ENCODE results near the gene DNAJC10. TPM values are rescaled to one million over a fixed set of nuclear protein-coding genes. Genes with fewer than 3 reads are reported as not detected.

The DNAJC10 gene
- total RNA-seq, 1 donor from 2014 or later: 132 TPM

- no peaks in the 10 kb centered on the region for H3K4me1 Mint-ChIP-seq
- H3K36me3 Mint-ChIP-seq (ENCODE audit: low read depth): no peaks in the 10 kb centered on the region
- ChIA-PET POLR2A (no interaction called here), CTCF (no interaction called here)
- ATAC-seq (ENCODE audit: low read depth) (no peak), DNase-seq (no peak)
- H3K27me3 Mint-ChIP-seq: peaks cover 13% of the 10 kb centered on the region
- no peaks in the 10 kb centered on the region for H3K9me3 Mint-ChIP-seq
- H3K4me3 Mint-ChIP-seq: no peak overlapping the region
- no peak overlapping the region for H3K27ac Mint-ChIP-seq
- TF ChIP-seq, protein P1, sequence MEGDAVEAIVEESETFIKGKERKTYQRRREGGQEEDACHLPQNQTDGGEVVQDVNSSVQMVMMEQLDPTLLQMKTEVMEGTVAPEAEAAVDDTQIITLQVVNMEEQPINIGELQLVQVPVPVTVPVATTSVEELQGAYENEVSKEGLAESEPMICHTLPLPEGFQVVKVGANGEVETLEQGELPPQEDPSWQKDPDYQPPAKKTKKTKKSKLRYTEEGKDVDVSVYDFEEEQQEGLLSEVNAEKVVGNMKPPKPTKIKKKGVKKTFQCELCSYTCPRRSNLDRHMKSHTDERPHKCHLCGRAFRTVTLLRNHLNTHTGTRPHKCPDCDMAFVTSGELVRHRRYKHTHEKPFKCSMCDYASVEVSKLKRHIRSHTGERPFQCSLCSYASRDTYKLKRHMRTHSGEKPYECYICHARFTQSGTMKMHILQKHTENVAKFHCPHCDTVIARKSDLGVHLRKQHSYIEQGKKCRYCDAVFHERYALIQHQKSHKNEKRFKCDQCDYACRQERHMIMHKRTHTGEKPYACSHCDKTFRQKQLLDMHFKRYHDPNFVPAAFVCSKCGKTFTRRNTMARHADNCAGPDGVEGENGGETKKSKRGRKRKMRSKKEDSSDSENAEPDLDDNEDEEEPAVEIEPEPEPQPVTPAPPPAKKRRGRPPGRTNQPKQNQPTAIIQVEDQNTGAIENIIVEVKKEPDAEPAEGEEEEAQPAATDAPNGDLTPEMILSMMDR (IDR thresholded peaks at IDR 0.05): no peak
- intact Hi-C loops (cut with micrococcal nuclease): no loop called here
Observed at GRCh38 chr2:182826064-182826463, 110.0 kb downstream of the DNAJC10 start.

DNA sequence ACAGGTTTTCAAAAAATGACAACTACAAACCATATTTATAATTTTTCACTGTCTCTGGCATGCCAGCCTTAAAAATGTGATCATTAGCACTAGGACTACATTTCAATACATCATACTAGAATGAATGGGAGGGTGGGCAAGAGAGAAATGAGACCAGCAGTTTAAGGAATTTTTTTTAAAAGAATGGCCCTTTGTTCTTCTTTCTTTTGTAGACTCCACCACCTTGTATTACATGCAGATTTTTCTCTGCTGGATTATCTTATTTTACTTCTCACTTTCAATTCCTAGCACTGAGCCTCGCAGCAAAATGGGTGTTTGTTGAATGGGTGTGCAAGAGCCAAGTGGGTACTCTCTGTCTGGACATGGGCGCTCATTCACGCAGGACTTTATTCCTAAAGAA lies 110.4 kb downstream of the DNAJC10 start:
- Mint-ChIP-seq H3K4me3 (no peak overlapping the region), H3K27me3 (peaks cover 9% of the 10 kb centered on the region), H3K9me3 (no peaks in the 10 kb centered on the region), H3K36me3 (ENCODE audit: low read depth) (no peaks in the 10 kb centered on the region), H3K27ac (no peak overlapping the region), H3K4me1 (no peaks in the 10 kb centered on the region)
- TF ChIP-seq, protein P1 (IDR thresholded peaks at IDR 0.05): no peak
- ChIA-PET CTCF (no interaction called here), POLR2A (no interaction called here)
- DNase-seq (no peak), ATAC-seq (ENCODE audit: low read depth) (no peak)
- intact Hi-C loops (cut with micrococcal nuclease): no loop called here

DNA sequence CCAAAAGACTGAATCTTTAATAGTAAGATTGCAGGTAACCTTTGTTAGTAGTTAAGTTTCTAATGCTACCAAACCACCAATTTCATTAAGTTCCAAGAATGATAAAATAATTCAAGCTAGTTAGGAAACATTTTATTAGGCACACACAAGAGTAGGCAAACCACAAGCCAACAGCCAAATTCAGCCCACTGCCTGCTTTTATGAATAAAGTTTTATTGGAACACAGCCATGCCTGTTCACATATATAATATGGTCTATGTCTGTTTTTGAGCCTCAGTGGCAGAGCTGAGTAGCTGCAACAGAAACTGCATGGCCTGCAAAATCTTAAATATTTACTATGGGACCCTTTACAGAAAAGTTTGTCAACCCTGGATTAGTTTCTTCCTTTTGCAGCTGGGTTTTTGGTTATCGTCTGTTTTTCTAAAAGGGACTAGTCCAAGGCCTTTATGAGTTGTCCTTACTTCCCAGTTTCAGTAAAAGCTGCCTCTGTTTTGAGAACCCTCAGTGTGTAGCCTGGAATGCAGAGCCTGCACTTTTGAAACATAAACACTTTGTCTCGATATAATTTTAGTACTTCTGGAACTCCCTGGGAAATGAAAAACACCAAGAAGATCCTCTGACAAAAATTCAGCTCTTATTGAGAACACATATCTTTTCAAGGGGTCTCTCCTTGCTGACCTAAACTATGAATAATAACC lies 111.3 kb downstream of the DNAJC10 start:
- peaks cover 12% of the 10 kb centered on the region for H3K27me3 Mint-ChIP-seq
- TF ChIP-seq, protein P1 (IDR thresholded peaks at IDR 0.05): no peak
- POLR2A ChIA-PET: no interaction called here
- intact Hi-C loops (cut with micrococcal nuclease): no loop called here
- no peak overlapping the region for H3K4me3 Mint-ChIP-seq
- ATAC-seq (ENCODE audit: low read depth): no peak
- H3K36me3 Mint-ChIP-seq (ENCODE audit: low read depth): no peaks in the 10 kb centered on the region
- no peak overlapping the region for H3K27ac Mint-ChIP-seq
- CTCF ChIA-PET: no interaction called here
- H3K4me1 Mint-ChIP-seq: no peaks in the 10 kb centered on the region
- no peaks in the 10 kb centered on the region for H3K9me3 Mint-ChIP-seq
- DNase-seq: no peak

DNA sequence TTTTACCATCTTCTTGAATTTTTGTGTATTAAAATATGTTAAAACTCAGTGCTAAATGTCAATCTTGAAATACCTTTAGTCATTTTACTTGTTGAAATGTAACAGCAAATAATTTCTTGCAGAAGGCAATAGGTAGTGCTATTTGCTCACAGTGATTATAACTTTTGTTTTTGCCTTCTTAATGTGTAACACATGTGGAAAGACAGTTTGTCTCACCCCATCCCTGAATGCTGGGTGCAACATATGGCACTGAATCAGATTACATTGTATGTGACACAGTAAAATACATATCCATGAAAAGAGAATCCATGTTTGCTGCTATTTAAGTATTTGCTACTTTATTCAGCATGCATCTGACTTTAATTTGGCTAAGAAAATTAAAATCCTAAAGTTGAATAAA lies 115.0 kb downstream of the DNAJC10 start:
- no peak overlapping the region for H3K27ac Mint-ChIP-seq
- no peaks in the 10 kb centered on the region for H3K36me3 Mint-ChIP-seq (ENCODE audit: low read depth)
- ChIA-PET POLR2A (no interaction called here), CTCF (no interaction called here)
- H3K4me1 Mint-ChIP-seq: no peaks in the 10 kb centered on the region
- ATAC-seq (ENCODE audit: low read depth) (no peak), DNase-seq (no peak)
- TF ChIP-seq, protein P1 (IDR thresholded peaks at IDR 0.05): no peak
- no peaks in the 10 kb centered on the region for H3K9me3 Mint-ChIP-seq
- intact Hi-C loops (cut with micrococcal nuclease): no loop called here
- no peak overlapping the region for H3K4me3 Mint-ChIP-seq
- peaks cover 17% of the 10 kb centered on the region for H3K27me3 Mint-ChIP-seq

DNA sequence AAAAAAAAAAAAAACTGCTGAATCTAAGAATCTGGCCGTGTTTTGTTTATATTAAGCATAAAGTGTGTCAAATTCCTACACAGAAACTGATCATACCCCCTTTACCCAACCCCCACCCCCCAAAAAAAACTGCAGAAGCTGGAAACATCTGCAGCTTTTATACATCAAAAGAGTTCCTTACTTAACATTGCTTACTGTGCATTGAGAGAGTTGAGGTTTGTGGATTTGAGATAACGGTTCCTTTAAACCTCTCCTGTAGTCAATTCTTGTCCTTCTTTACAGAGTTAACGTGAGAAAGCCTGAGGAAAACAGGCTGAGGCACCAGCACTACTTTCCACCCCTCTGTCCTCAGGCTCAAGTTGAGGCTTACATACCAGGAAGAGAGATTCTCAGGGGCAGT lies 115.9 kb downstream of the DNAJC10 start:
- no peaks in the 10 kb centered on the region for H3K36me3 Mint-ChIP-seq (ENCODE audit: low read depth)
- ATAC-seq (ENCODE audit: low read depth) (no peak), DNase-seq (no peak)
- no peak overlapping the region for H3K27ac Mint-ChIP-seq
- H3K27me3 Mint-ChIP-seq: peaks cover 17% of the 10 kb centered on the region
- no peak overlapping the region for H3K4me3 Mint-ChIP-seq
- no peaks in the 10 kb centered on the region for H3K9me3 Mint-ChIP-seq
- TF ChIP-seq, protein P1 (IDR thresholded peaks at IDR 0.05): no peak
- H3K4me1 Mint-ChIP-seq: no peaks in the 10 kb centered on the region
- ChIA-PET CTCF (no interaction called here), POLR2A (no interaction called here)
- intact Hi-C loops (cut with micrococcal nuclease): no loop called here
